Thymus (tissue), 11 donors: Measurements from ENCODE around the gene FTSJ1. TPM values are rescaled to one million over a fixed set of nuclear protein-coding genes. Genes with fewer than 3 reads are reported as not detected.

Experiments used
- DNase-seq, 9 donors: peaks; one replicate each; pipeline ENCODE4 v3.0.0-alpha.2; 2013; ENCODE audit warnings: low spot score in 9 of 9, low read depth in 6 of 9, missing footprints in 1 of 9
- H3K27ac ChIP-seq, 2 donors: one replicate each; pipeline ENCODE4 v1.5.1; 2013; ENCODE audit warnings: control low read depth in 1 of 2, low read depth in 1 of 2, low read length in 1 of 2, mild to moderate bottlenecking in 1 of 2, moderate library complexity in 1 of 2
- H3K27me3 ChIP-seq, 2 donors: one replicate each; pipeline ENCODE4 v1.5.1; 2013; ENCODE audit warnings: low read length in 1 of 2; ENCODE audit not compliant: control insufficient read depth in 2 of 2, insufficient read depth in 1 of 2
- H3K36me3 ChIP-seq, 2 donors: one replicate each; pipeline ENCODE4 v1.5.1; 2013; ENCODE audit warnings: low read length in 1 of 2, mild to moderate bottlenecking in 1 of 2, moderate library complexity in 1 of 2; ENCODE audit not compliant: control insufficient read depth in 2 of 2, insufficient read depth in 2 of 2
- H3K4me1 ChIP-seq, 2 donors: one replicate each; pipeline ENCODE4 v1.5.1; 2013; ENCODE audit warnings: low read length in 2 of 2; ENCODE audit not compliant: control insufficient read depth in 2 of 2, insufficient read depth in 2 of 2
- H3K4me3 ChIP-seq, 2 donors: one replicate each; pipeline ENCODE4 v1.5.1; 2013; ENCODE audit warnings: low read length in 2 of 2, control low read depth in 1 of 2, mild to moderate bottlenecking in 1 of 2
- H3K9me3 ChIP-seq, 2 donors: one replicate each; pipeline ENCODE4 v1.5.1; 2013; ENCODE audit warnings: low read length in 1 of 2, mild to moderate bottlenecking in 1 of 2; ENCODE audit not compliant: control insufficient read depth in 2 of 2, insufficient read depth in 1 of 2
- WGBS: extraction: QIAGEN DNeasy Blood & Tissue Kit; methylation state at CpG from one replicate; pipeline ENCODE4 v1.1.7; 2013; 5-methylcytosine and 5-hydroxymethylcytosine counted together
- polyA plus RNA-seq: library from polyadenylated mRNA; stranded (reverse); fragments of 200-250 nt; gene quantifications from one replicate; pipeline ENCODE4 v1.2.3, GENCODE V29; 2013
- total RNA-seq: library from RNA; stranded (reverse); fragments of 120-200 nt; gene quantifications from one replicate; pipeline ENCODE4 v1.2.4, GENCODE V29; 2013
- donor health status: healthy.

Gene FTSJ1
- total and polyA plus RNA-seq, 2 donors: 34.2 to 54.3 TPM

GRCh38 chrX:48487362-48487798 lies 11.4 kb downstream of the FTSJ1 start:
- no peaks in the 10 kb centered on the region for H3K4me1 ChIP-seq
- peaks cover 9 to 15% of the 10 kb centered on the region in 2 donors for H3K36me3 ChIP-seq
- no peak for DNase-seq
- 85% methylated on average over 10 of the region's 10 CpGs for WGBS
- no peak overlapping the region for H3K4me3 ChIP-seq
- no peaks in the 10 kb centered on the region for H3K9me3 ChIP-seq
- H3K27ac ChIP-seq: no peak overlapping the region
- H3K27me3 ChIP-seq: no peaks in the 10 kb centered on the region

DNA sequence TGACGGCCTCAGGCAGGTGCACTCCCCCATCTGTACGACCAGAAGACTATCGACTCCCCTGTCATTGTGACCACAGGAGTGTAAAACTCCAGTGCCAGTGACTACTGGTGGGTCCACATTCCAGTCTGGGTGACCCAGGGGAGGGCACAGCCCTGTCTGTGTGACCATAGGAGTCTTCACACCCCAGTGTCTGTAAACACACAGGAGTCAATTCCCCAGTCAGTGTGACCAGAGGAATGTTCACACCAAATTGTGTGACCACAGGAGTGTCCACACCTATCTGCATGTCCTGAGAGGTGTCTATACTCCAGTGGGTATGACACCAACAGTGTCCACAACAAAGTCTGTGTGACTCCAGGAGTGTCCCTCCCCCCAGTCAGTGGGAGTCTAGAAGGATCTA lies 12.0 kb downstream of the FTSJ1 start:
- Histone ChIP-seq H3K4me3 (no peak overlapping the region), H3K4me1 (no peaks in the 10 kb centered on the region), H3K9me3 (no peaks in the 10 kb centered on the region), H3K27ac (no peak overlapping the region), H3K36me3 (peaks cover 6 to 12% of the 10 kb centered on the region in 2 donors), H3K27me3 (no peaks in the 10 kb centered on the region)
- 90% methylated on average over 3 of the region's 3 CpGs for WGBS
- no peak for DNase-seq

DNA sequence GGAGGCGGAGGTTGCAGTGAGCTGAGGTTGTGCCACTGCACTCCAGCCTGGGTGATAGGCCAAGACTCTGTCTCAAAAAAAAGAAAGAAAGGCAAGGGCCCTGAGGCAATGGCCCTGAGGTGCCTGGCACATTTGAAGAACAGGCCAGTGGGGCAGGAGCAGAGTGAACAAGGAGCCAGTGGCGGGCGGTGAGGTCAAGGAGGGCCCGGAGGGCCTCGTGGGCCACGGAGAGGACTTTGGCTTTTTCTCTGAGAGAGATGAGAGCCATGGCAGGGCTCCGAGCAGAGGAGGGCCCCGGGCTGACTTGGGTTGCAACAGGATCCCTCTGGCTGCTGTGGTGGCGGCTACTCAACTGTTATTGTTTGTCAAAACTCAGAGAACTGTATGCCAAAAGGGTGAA lies 13.3 kb downstream of the FTSJ1 start:
- Histone ChIP-seq H3K4me3 (no peak overlapping the region), H3K9me3 (no peaks in the 10 kb centered on the region), H3K36me3 (peaks cover 2 to 6% of the 10 kb centered on the region in 2 donors), H3K27me3 (no peaks in the 10 kb centered on the region), H3K27ac (no peak overlapping the region), H3K4me1 (no peaks in the 10 kb centered on the region)
- DNase-seq: no peak
- 96% methylated on average over 9 of the region's 9 CpGs for WGBS

GRCh38 chrX:48489892-48490291 lies 13.9 kb downstream of the FTSJ1 start:
- H3K4me1 ChIP-seq: no peaks in the 10 kb centered on the region
- H3K27me3 ChIP-seq: no peaks in the 10 kb centered on the region
- peaks cover 0 to 6% of the 10 kb centered on the region in 2 donors for H3K36me3 ChIP-seq
- no peaks in the 10 kb centered on the region for H3K9me3 ChIP-seq
- DNase-seq: no peak
- no peak overlapping the region for H3K27ac ChIP-seq
- WGBS: 100% methylated on average over 2 of the region's 2 CpGs
- H3K4me3 ChIP-seq: no peak overlapping the region

- H3K27ac ChIP-seq: no peak overlapping the region
These were observed 14.7 kb downstream of the FTSJ1 start for GRCh38 chrX:48490661-48491060.

DNA sequence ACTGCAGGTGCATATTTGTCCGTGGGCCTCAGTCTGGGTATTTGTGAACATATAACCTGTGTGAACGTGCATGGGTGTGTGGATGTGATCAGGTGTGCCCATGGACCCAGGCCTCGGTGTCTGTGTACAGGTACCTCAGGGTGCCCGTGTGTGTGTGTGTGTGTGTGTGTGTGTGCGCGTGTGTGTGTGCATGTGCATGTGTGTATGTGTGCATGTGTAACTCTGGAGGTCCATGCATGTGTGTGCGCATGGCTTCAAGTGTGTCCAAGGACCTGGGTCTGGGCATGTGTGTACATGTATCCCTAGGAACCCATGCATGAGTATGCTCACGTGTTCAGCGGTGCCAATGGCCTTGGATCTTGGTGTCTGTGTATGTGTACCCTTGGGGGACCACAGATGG lies 15.8 kb downstream of the FTSJ1 start:
- no peak overlapping the region for H3K27ac ChIP-seq
- H3K4me1 ChIP-seq: no peaks in the 10 kb centered on the region
- no peak overlapping the region for H3K4me3 ChIP-seq
- peaks cover 0 to 6% of the 10 kb centered on the region in 2 donors for H3K36me3 ChIP-seq
- whole genome bisulfite sequencing: 95% methylated on average over 9 of the region's 9 CpGs
- no peaks in the 10 kb centered on the region for H3K9me3 ChIP-seq
- H3K27me3 ChIP-seq: no peaks in the 10 kb centered on the region
- no peak for DNase-seq

More at GRCh38 chrX:48490661-48491060, 14.7 kb downstream of the FTSJ1 start:
- no peaks in the 10 kb centered on the region for H3K9me3 ChIP-seq
- H3K27me3 ChIP-seq: no peaks in the 10 kb centered on the region
- DNase-seq: no peak
- whole genome bisulfite sequencing: 96% methylated on average over 8 of the region's 8 CpGs
- H3K4me3 ChIP-seq: no peak overlapping the region
- H3K36me3 ChIP-seq: peaks cover 0 to 6% of the 10 kb centered on the region in 2 donors
- no peaks in the 10 kb centered on the region for H3K4me1 ChIP-seq

- no peak overlapping the region for H3K27ac ChIP-seq
- WGBS: 97% methylated on average over 7 of the region's 7 CpGs
These were observed 16.4 kb downstream of the FTSJ1 start for GRCh38 chrX:48492293-48492910.

GRCh38 chrX:48493890-48494364 lies 17.9 kb downstream of the FTSJ1 start:
- Histone ChIP-seq H3K9me3 (no peaks in the 10 kb centered on the region), H3K27ac (no peak overlapping the region), H3K4me3 (no peak overlapping the region), H3K27me3 (no peaks in the 10 kb centered on the region), H3K36me3 (no peaks in the 10 kb centered on the region), H3K4me1 (no peaks in the 10 kb centered on the region)
- DNase-seq: no peak
- WGBS: 72% methylated on average over 10 of the region's 10 CpGs

More at GRCh38 chrX:48492293-48492910, 16.4 kb downstream of the FTSJ1 start:
- Histone ChIP-seq H3K36me3 (peaks cover 0 to 1% of the 10 kb centered on the region in 2 donors), H3K4me3 (no peak overlapping the region), H3K9me3 (no peaks in the 10 kb centered on the region), H3K4me1 (no peaks in the 10 kb centered on the region), H3K27me3 (no peaks in the 10 kb centered on the region)
- no peak for DNase-seq

DNA sequence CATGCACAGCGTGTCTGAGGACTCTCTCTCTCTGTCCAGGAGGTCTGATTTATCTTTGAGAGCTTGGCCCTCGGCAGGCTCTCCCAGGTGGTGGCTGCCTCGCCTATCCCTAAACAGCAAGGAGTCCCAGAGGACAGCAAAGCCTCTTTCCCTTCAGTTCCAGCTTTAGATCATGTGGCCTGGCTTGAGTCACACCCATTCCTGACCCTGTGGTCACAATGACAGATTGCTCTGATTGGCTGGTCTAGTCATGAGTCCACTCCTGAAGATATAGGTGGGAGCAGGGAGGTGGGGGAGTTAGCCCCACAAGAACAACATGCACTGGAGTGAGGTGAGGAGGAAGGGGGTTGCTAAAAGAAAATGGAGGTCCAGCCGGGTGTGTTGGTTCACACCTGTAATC lies 20.7 kb downstream of the FTSJ1 start:
- WGBS: 95% methylated on average over 4 of the region's 4 CpGs
- H3K4me3 ChIP-seq: no peak overlapping the region
- H3K4me1 ChIP-seq: no peaks in the 10 kb centered on the region
- no peaks in the 10 kb centered on the region for H3K9me3 ChIP-seq
- DNase-seq: no peak
- H3K36me3 ChIP-seq: no peaks in the 10 kb centered on the region
- no peak overlapping the region for H3K27ac ChIP-seq
- no peaks in the 10 kb centered on the region for H3K27me3 ChIP-seq
